GM19467 (cell line): ENCODE measurements around the gene MAP1A.
"Not testable (repeated sequence)": the region's sequence is repeated elsewhere in the genome, so short reads cannot be mapped to it uniquely, and the experiment has no call there.

ENCODE experiments used
- ATAC-seq: cut with Tn5 transposase; IDR thresholded peaks from one replicate; pipeline ENCODE4 v1.9.1; 2021; ENCODE audit warnings: mild to moderate bottlenecking, moderate library complexity; ENCODE audit not compliant: unreplicated experiment

The MAP1A gene

GRCh38 chr15:43528542-43529007 lies 11.2 kb downstream of the MAP1A start:
- no peak for ATAC-seq

- ATAC-seq = no peak
Observed at GRCh38 chr15:43529141-43529540, 11.7 kb downstream of the MAP1A start.

GRCh38 chr15:43529587-43530345 lies 12.4 kb downstream of the MAP1A start:
- no peak for ATAC-seq

- ATAC-seq = no peak
Observed at GRCh38 chr15:43531018-43531670, 13.7 kb downstream of the MAP1A start.

- not testable (repeated sequence) for ATAC-seq
Observed at GRCh38 chr15:43532826-43533225, 15.4 kb downstream of the MAP1A start.

GRCh38 chr15:43534897-43535296 lies 17.5 kb downstream of the MAP1A start:
- no peak for ATAC-seq

- no peak for ATAC-seq
Observed at GRCh38 chr15:43538091-43538490, 20.7 kb downstream of the MAP1A start.

- no peak for ATAC-seq
Observed at GRCh38 chr15:43541785-43542184, 24.4 kb downstream of the MAP1A start.

GRCh38 chr15:43544266-43544665 lies 26.9 kb downstream of the MAP1A start:
- no peak for ATAC-seq

GRCh38 chr15:43545426-43545825 lies 28.0 kb downstream of the MAP1A start:
- no peak for ATAC-seq

- no peak for ATAC-seq
Observed at GRCh38 chr15:43547539-43547938, 30.1 kb downstream of the MAP1A start.

- ATAC-seq = no peak
Observed at GRCh38 chr15:43550527-43551363, 33.3 kb downstream of the MAP1A start.

- ATAC-seq = no peak
Observed at GRCh38 chr15:43552256-43552655, 34.8 kb downstream of the MAP1A start.

- no peak for ATAC-seq
Observed at GRCh38 chr15:43552986-43553385, 35.6 kb downstream of the MAP1A start.

GRCh38 chr15:43562753-43563152 lies 45.3 kb downstream of the MAP1A start:
- ATAC-seq = not testable (repeated sequence)

GRCh38 chr15:43563793-43564192 lies 46.4 kb downstream of the MAP1A start:
- not testable (repeated sequence) for ATAC-seq

GRCh38 chr15:43566615-43567014 lies 49.2 kb downstream of the MAP1A start:
- ATAC-seq = not testable (repeated sequence)

- ATAC-seq = not testable (repeated sequence)
Observed at GRCh38 chr15:43574607-43575006, 57.2 kb downstream of the MAP1A start.
